ENCODE results near the gene APOB.

GRCh38 chr2:20984408-20984807 lies 59.5 kb downstream of the APOB start:
- TF ChIP-seq CTCF (conservative IDR thresholded peaks at IDR 0.05; ENCODE audit: low read depth, low read length) (no peak), EZH2 (IDR thresholded peaks at IDR 0.05; ENCODE audit: low read length, unreplicated experiment) (no peak), EZH2phosphoT487 (IDR thresholded peaks at IDR 0.05; ENCODE audit: borderline replicate concordance, low read length) (no peak)

Data from PC-3 (cell line).